Esophagus squamous epithelium (tissue), 5 donors: ENCODE measurements around the gene ZNF555. TPM values are rescaled to one million over a fixed set of nuclear protein-coding genes. Genes with fewer than 3 reads are reported as not detected.

ENCODE experiments used
- DNase-seq: peaks from one replicate; lab custom pipeline; 2025; lab: John Stamatoyannopoulos, UW
- H3K27ac ChIP-seq, 4 donors: fragments of 200-600 bp; sonication (generic); one replicate each; pipeline ENCODE4 v1.5.1; 2016 to 2019; ENCODE audit warnings: mild to moderate bottlenecking in 1 of 4
- H3K27me3 ChIP-seq, 4 donors: fragments of 200-600 bp; sonication (generic); 1 replicate in 3 of 4; 2 replicates in 1 of 4; pipeline versions ENCODE4 v1.5.1 to v1.6.0; 2017 to 2021; ENCODE audit warnings: antibody characterized with exemption in 1 of 4
- H3K36me3 ChIP-seq, 3 donors: fragments of 200-600 bp; sonication (generic); one replicate each; pipeline ENCODE4 v1.5.1; 2016 to 2019
- H3K4me1 ChIP-seq, 3 donors: fragments of 200-600 bp; sonication (generic); one replicate each; pipeline ENCODE4 v1.5.1; 2017 to 2019
- H3K4me3 ChIP-seq, 4 donors: fragments of 200-600 bp; sonication (generic); 1 replicate in 3 of 4; 2 replicates in 1 of 4; pipeline ENCODE4 v1.5.1; 2016 to 2019; ENCODE audit warnings: mild to moderate bottlenecking in 2 of 4, moderate library complexity in 1 of 4
- H3K9me3 ChIP-seq, 3 donors: fragments of 200-600 bp; sonication (generic); one replicate each; pipeline ENCODE4 v1.5.1; 2016 to 2019
- POLR2A ChIP-seq, 4 donors: fragments of 450-650 bp; IDR thresholded peaks; one replicate each; pipeline ENCODE4 v1.6.1; 2017; ENCODE audit warnings: antibody characterized with exemption in 4 of 4, mild to moderate bottlenecking in 4 of 4, moderate library complexity in 3 of 4
- WGBS, 2 donors: methylation state at CpG; one replicate each; pipeline ENCODE4 v1.1.5; 2018; 5-methylcytosine and 5-hydroxymethylcytosine counted together
- intact Hi-C: fragments of 100-400 bp; cut with DNase I; formaldehyde crosslinking; loops from one replicate; pipeline ENCODE4 v1.15.0; 2022
- total RNA-seq, 4 donors: library from RNA; depleted of rRNA; stranded (reverse); fragments of >200 nt; gene quantifications; one replicate each; pipeline ENCODE4 v1.1.0, GENCODE V29; 2016
- TF ChIP-seq, protein P1 (sequence below), 6 experiments: fragments of 450-650 bp in 4 of 6; fragments of 200-600 bp in 2 of 6; sonication (generic) in 2 of 6; IDR thresholded peaks; one replicate each; pipeline ENCODE4 v1.5.1; 2016 to 2019; ENCODE audit warnings: antibody characterized with exemption in 6 of 6, mild to moderate bottlenecking in 4 of 6, moderate library complexity in 4 of 6
- donor health status: DM: yes; HTN: yes; CAD: no.

Gene ZNF555
- total RNA-seq, 4 donors from 2014 or later: 2.0 to 4.4 (median 2.4) TPM

DNA sequence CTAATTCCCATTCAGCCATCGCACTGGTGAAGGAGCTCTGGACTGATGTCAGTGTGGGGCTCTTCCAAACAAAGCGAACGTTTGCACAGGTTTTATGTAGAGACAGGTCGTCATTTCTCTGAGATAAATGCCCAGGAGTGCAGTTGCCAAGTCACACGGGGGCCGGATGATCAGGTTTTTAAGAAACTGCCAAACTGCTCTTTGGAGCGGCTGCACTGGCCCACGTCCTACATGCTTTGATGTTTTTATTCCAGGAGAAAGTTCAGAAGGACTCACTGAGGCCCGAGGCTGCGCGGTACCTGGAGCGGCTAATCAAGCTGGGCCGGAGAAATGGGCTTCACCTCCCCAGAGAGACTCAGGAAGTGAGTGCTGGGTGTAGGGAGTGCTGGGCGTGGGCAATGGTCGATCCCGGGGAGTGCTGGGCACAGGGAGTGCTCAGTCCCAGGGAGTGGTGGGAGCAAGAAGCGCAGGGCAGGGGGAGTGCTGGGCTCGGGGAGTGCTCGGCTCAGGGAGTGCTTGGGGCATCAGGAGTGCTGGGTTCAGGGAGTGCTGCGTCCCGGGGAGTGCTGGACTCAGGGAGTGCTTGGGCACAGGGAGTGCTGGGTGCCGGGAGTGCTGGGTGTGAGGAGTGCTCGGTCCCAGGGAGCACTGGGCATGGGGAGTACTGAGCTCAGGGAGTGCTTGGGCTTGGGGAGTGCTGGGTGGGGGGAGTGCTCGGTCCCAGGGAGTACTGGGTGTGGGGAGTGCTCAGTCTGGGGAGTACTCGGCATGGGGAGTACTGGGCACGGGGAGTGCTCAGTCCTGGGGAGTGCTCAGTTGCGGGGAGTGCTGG lies 45.2 kb upstream of the ZNF555 start:
- TF ChIP-seq POLR2A (IDR thresholded peaks at IDR 0.05): no peak
- TF ChIP-seq, protein P1, sequence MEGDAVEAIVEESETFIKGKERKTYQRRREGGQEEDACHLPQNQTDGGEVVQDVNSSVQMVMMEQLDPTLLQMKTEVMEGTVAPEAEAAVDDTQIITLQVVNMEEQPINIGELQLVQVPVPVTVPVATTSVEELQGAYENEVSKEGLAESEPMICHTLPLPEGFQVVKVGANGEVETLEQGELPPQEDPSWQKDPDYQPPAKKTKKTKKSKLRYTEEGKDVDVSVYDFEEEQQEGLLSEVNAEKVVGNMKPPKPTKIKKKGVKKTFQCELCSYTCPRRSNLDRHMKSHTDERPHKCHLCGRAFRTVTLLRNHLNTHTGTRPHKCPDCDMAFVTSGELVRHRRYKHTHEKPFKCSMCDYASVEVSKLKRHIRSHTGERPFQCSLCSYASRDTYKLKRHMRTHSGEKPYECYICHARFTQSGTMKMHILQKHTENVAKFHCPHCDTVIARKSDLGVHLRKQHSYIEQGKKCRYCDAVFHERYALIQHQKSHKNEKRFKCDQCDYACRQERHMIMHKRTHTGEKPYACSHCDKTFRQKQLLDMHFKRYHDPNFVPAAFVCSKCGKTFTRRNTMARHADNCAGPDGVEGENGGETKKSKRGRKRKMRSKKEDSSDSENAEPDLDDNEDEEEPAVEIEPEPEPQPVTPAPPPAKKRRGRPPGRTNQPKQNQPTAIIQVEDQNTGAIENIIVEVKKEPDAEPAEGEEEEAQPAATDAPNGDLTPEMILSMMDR (IDR thresholded peaks at IDR 0.05): no peak
- Histone ChIP-seq H3K4me1 (peaks cover 0 to 22% (median 0%) of the 10 kb centered on the region in 3 donors), H3K27ac (peak overlapping the region in 3 of 4 donors; percentile 51 to 72 (median 63)), H3K27me3 (no peaks in the 10 kb centered on the region), H3K4me3 (peak overlapping the region in 1 of 4 donors; percentile 3), H3K36me3 (peaks cover 0 to 99% (median 9%) of the 10 kb centered on the region in 3 donors), H3K9me3 (no peaks in the 10 kb centered on the region)
- intact Hi-C loops: loop anchor here (10.0 kb wide), 1 partner anchor 821 kb away; no protein-coding TSS in a partner anchor
- no peak for DNase-seq
- 46 to 84% methylated on average over 18 to 22 of the region's 27 CpGs for WGBS, 2 donors

DNA sequence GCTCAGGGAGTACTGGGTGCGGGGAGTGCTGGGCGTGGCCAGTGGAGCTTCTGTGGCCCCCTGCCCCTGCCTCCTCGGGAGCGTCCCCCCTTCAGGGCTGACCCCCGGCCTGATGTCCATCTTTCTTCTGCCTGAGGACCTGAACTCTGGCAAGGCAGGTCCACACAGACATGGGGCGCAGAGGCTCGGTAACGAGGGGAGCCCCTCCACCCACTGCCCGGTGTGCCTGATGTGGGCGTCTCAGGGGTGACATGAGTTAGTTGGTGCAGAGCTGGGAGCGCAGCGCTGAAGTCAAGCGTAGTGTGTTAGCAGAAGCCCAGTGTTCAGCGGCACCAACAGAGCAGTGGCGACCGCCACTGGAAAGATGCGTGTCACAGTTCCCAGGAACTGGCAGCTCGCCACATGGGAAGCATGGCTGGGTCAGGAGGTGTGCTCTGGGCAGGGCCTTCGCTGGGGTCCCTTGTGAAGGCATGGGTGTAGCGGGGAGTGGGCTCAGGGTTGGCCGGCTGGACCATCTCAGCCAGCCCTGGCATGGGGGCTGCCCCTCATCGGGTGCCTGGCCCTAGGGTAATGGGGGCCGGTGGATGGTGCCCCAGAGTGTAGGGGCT lies 44.5 kb upstream of the ZNF555 start:
- Histone ChIP-seq H3K9me3 (no peaks in the 10 kb centered on the region), H3K36me3 (peaks cover 0 to 99% (median 9%) of the 10 kb centered on the region in 3 donors)
- TF ChIP-seq POLR2A (IDR thresholded peaks at IDR 0.05): no peak
- TF ChIP-seq, protein P1 (IDR thresholded peaks at IDR 0.05): no peak

DNA sequence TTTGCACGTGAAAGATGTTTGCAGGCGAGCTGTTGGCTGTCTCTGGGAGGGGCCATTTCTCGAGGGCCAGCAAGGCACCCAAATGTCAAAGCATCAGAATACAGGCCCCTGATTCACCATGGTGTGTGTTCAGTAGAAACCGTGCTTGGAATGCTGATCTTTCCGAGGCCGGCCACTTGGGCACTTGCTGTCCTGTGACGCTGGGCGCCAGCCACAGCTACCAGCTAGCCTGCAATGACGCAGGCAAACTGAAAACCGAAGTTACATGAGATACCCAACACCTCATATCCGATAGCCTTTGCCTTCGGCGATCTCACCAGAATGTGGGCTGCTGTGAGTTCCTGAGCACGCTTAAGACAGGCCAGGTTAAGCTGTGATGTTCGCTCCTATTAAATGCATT lies 44.0 kb upstream of the ZNF555 start:
- 95 to 99% methylated on average over 11 to 12 of the region's 15 CpGs for WGBS, 2 donors
- intact Hi-C loops: loop anchor here (10.0 kb wide), 1 partner anchor 822 kb away; no protein-coding TSS in a partner anchor
- Histone ChIP-seq H3K27ac (no peak overlapping the region), H3K27me3 (no peaks in the 10 kb centered on the region), H3K4me3 (no peak overlapping the region), H3K4me1 (peaks cover 0 to 22% (median 0%) of the 10 kb centered on the region in 3 donors), H3K9me3 (no peaks in the 10 kb centered on the region), H3K36me3 (peaks cover 0 to 97% (median 9%) of the 10 kb centered on the region in 3 donors)
- DNase-seq: no peak
- no peak for TF ChIP-seq POLR2A (IDR thresholded peaks at IDR 0.05)
- TF ChIP-seq, protein P1 (IDR thresholded peaks at IDR 0.05): no peak

More for the DNA sequence above, 44.5 kb upstream of the ZNF555 start:
- Histone ChIP-seq H3K27me3 (no peaks in the 10 kb centered on the region), H3K27ac (peak overlapping the region in 1 of 4 donors; percentile 72), H3K4me3 (no peak overlapping the region), H3K4me1 (peaks cover 0 to 22% (median 0%) of the 10 kb centered on the region in 3 donors)
- intact Hi-C loops: loop anchor here (10.0 kb wide), 1 partner anchor 822 kb away; no protein-coding TSS in a partner anchor
- no peak for DNase-seq
- WGBS, 2 donors: 100% methylated on average over 4 of the region's 23 CpGs; no CpG with 5 or more reads in 1 of the 2 donors

GRCh38 chr19:2798158-2798685 lies 43.1 kb upstream of the ZNF555 start:
- no peak for TF ChIP-seq POLR2A (IDR thresholded peaks at IDR 0.05)
- TF ChIP-seq, protein P1 (IDR thresholded peaks at IDR 0.05): no peak
- DNase-seq: no peak
- Histone ChIP-seq H3K36me3 (peaks cover 0 to 97% (median 9%) of the 10 kb centered on the region in 3 donors), H3K4me1 (peaks cover 0 to 22% (median 0%) of the 10 kb centered on the region in 3 donors), H3K9me3 (no peaks in the 10 kb centered on the region), H3K27ac (no peak overlapping the region), H3K27me3 (no peaks in the 10 kb centered on the region), H3K4me3 (no peak overlapping the region)
- WGBS, 2 donors: 95 to 96% methylated on average over 14 to 16 of the region's 16 CpGs
- intact Hi-C loops: loop anchor here (10.0 kb wide), 1 partner anchor 823 kb away; no protein-coding TSS in a partner anchor
